Hematopoietic multipotent progenitor cell treated with erythropoietin and hydrocortisone succinate and interleukin-3 and kit ligand, for 4 days (in vitro differentiated cells): ENCODE results near the gene HACD2.

ENCODE experiments used
- DNase-seq: peaks from one replicate; pipeline ENCODE4 v3.0.0-alpha.2; 2015

The HACD2 gene

DNA sequence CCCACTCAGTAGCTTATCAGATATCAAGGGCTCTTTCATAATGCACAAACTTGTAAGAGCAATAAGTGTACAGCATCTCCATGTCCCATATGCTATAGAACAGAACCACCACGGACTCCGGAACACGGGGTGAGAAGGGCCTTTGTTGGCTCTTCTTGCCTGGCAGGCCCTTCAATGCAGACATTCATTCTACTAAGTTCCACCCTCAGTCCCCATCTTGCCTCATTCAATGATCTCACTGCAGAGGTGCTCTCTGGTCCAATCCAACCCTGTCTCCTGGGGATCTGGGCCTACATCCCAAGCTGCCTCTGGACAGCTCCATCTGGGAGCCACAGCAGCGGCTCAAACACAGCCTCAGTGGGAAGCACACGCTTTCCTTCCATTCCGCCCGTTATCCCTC lies 16.8 kb downstream of the HACD2 start:
- no peak for DNase-seq

DNA sequence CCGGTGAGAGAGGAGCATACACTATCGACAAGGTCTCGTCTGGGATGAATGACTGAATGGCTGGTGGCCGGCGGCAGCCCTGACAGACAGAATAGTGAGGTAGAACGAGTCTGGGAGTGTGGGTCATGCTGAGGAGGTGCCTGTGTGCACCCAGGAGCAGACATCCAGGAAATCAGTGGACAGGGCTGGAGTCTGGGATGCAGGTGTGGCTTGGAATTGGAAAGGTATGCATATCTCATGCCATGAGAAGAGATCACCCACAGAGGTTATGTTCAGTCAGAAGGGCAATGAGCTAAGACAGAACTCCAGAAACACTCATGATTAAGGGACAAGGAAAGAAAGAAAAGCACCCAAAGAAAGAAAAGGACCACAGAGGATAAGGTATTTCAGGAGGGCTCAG lies 20.8 kb downstream of the HACD2 start:
- DNase-seq: no peak

DNA sequence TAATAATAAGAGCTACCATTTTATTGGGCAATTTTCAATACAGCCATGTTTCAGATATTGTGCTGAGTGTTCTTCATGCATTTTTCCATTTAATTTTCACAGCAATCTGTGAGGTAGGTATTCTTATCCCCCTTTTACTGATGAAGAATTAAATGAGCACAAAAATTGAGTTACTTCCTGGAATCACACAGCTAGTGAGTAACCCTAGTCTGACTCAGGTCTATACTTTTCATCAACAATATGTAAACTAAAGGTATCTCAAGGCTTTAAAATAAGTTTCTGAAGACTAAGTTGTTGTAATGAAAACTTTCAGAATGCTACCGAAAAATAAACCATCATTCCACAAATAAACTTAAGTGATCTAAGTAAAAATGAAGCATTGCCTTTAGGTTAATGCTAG lies 22.3 kb downstream of the HACD2 start:
- DNase-seq: no peak

DNA sequence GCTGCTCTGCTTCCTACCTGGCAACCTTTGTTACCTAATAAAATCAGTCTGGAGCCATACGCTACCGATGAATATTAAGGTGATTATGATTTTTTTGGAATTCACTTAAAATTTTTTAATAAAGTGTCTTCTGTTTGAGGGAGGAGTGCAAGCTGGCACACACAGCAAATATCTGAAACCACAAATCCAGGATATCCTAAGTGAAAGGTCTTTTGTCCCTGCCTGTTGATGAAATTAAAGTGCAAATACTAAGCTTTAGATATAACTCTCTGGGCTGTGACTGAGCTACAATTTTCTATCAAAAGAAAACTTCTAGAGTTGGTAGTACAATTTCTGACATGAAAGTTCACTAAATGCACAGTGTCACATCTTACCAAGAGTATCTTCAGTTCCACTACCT lies 23.7 kb downstream of the HACD2 start:
- DNase-seq: no peak

- DNase-seq: peak; percentile 81
These were observed 25.6 kb downstream of the HACD2 start for GRCh38 chr3:123559040-123559861.

GRCh38 chr3:123553536-123553935 lies 31.3 kb downstream of the HACD2 start:
- DNase-seq: no peak

DNA sequence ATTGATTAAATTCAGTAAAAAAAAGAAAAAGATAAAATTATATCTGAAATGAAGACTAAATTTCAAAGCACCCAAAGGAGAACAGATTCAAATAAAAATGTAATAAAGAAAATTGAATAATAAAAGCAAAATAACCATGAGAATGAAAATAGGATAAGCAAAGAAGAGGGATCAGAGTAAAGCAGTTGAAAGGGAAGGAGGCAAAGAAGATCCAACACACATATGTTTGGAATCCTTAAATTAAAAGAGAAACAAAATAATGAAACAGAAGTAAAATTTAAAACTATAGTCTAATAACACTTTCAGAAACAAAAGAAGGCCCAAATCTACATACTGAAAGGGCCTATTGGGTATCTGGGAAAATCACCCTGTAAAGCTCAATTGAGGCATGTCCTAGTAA lies 32.1 kb downstream of the HACD2 start:
- no peak for DNase-seq

GRCh38 chr3:123552095-123552714 lies 32.6 kb downstream of the HACD2 start:
- DNase-seq: peak; percentile 54

- DNase-seq: no peak
These were observed 36.9 kb downstream of the HACD2 start for GRCh38 chr3:123547881-123548519.

DNA sequence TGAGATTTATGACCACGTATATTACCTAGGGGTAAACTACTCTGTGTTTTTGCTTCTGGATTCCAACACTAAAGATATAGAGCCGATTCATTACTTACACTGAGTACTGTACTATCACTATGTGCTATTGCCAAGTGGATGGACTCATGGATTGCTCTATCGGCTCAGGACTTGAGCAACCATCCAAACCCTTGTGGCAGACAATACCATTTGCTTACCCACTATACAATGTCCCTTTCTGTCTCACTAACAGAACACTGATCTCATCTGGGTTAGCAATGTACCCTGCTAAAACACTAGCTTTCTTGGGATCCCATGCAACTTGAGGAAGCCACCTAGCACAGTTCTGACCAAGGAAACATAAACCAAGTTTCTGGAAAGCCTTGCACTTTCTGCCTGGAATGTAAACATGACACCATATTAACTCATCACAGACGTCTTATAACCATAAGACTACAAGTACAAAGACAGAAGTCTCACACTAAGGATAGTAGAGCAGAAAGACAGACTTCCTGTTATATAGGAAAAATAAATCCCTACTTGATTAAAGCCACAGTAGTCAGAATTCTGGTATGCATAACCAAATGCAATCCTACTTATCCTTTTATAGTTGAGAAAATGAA lies 38.6 kb downstream of the HACD2 start:
- DNase-seq: no peak

GRCh38 chr3:123543950-123544349 lies 40.9 kb downstream of the HACD2 start:
- no peak for DNase-seq

DNA sequence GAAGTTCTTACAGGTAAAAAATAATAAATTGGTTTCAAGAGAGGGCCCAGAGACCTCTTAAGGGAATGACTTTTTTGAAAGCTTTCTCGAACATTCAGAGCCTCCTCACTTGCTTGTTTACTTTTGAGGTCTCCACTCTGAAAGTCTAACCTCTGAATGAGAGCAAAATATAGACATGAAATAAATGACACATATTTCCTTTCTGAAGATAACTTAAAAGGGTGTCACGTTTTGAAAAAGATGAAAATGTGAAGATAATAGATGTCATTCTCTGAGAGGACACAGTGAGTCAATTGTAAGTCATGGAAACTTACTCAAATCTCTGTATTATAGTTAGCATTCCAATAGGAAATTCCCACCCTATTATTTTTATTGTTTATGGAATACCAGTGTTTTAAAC lies 44.6 kb downstream of the HACD2 start:
- DNase-seq: no peak

GRCh38 chr3:123536153-123536895 lies 48.5 kb downstream of the HACD2 start:
- DNase-seq: no peak

- no peak for DNase-seq
These were observed 49.3 kb downstream of the HACD2 start for GRCh38 chr3:123535580-123535979.

GRCh38 chr3:123534264-123534663 lies 50.6 kb downstream of the HACD2 start:
- no peak for DNase-seq

GRCh38 chr3:123533554-123534159 lies 51.2 kb downstream of the HACD2 start:
- DNase-seq: no peak

DNA sequence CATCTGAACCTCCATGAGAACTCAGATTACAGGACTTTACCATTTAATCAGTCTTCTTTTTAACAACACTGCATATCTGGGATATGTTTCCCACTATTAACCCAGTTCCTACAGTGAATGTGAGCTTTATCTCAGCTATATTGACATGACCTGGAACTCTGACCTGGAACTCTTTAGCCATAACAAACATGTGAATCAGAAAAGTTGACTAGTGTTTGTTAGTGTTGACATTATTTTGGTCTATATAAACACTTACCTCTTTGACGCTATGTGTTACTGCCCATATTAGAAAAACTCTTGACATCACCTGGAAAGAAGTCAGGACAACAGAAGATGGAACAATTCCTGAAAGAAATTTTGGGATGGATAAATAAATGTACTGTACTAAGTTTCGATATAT lies 56.7 kb downstream of the HACD2 start:
- no peak for DNase-seq

- DNase-seq: no peak
These were observed 57.8 kb downstream of the HACD2 start for GRCh38 chr3:123527046-123527445.

- DNase-seq: no peak
These were observed 58.4 kb downstream of the HACD2 start for GRCh38 chr3:123526474-123526873.

DNA sequence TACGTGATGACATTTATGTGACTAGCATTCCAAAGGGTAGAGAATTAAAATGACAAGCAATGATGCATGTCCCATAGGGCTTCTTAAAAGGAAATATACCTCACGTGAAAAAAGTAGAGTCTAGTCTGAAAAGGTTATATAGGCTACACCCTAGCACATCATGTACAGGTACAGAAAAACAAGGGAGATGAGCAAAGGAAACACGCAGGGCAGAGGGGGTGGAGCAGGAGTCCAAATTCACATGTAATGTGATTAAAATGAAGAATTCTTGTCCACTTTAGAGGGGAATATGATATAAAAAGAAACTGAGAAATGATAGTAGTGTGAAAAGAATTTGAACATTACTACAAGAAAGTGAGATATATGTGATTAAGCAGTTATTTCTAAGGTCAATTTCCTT lies 59.4 kb downstream of the HACD2 start:
- no peak for DNase-seq

DNA sequence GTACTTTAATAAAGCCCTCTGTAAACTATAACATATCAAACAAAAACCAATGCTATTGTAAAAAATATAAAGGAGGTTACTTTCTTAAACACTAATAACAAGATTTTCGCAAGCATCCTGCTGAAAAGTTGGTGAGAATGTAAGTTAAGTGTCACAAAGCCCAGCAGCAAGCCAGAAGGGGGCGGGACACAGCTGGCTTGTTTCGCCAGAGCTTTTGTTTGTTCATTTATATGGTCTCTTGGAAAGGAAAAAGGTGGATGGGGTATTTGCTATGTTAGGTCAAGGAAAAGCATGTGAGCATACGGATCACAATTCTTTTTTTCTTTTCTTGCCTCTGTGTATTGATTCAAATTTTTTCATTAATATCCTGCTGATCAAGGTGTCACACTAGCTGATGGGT lies 59.9 kb downstream of the HACD2 start:
- DNase-seq: peak; percentile 19

DNA sequence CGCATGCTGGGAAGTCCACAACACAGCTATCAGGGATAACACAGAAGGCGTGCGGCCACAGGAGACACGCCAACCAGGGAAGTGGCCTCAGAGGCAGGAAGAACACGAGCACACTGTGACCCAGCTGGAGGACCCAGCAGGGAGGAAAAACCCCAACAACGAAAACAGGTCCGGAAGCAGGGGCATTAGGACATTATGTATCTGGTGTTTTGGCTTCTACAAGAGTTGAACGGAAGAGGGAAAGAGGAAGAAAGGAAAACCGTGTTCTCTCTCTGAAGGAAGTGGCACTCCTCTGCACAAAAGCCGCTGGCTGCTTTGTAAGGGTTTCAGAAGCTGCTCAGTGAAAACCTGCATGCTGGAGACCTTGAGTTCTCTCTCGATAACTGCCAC lies 61.8 kb downstream of the HACD2 start:
- DNase-seq: peak; percentile 67
